Prostate gland (tissue), 2 donors: ENCODE data around the gene COL11A2.

Experiments used
- CTCF ChIP-seq, 4 experiments: fragments of 200-600 bp in 2 of 4; fragments of 450-650 bp in 2 of 4; sonication (generic) in 2 of 4; IDR thresholded peaks; 1 replicate in 3 of 4; 2 replicates in 1 of 4; pipeline ENCODE4 v1.5.1; 2016 to 2019; ENCODE audit warnings: antibody characterized with exemption in 4 of 4, mild to moderate bottlenecking in 2 of 4, moderate library complexity in 2 of 4
- POLR2A ChIP-seq: fragments of 450-650 bp; IDR thresholded peaks from one replicate; pipeline ENCODE4 v1.6.1; 2016; ENCODE audit warnings: antibody characterized with exemption, mild to moderate bottlenecking

- TF ChIP-seq CTCF (IDR thresholded peaks at IDR 0.05) (no peak), POLR2A (no peak)
Measured at GRCh38 chr6:33216117-33216649, 23.9 kb upstream of the COL11A2 start.
